K562 (cell line): ENCODE measurements around the gene IFI30. TPM values are rescaled to one million over a fixed set of nuclear protein-coding genes. Genes with fewer than 3 reads are reported as not detected.

Experiments
- ARID2 ChIP-seq: fragments of 450-650 bp; IDR thresholded peaks from 2 replicates; pipeline ENCODE4 v1.6.1; 2017; ENCODE audit warnings: antibody characterized with exemption, mild to moderate bottlenecking
- CHD4 ChIP-seq: fragments of 200-600 bp; sonication (generic); IDR thresholded peaks from 3 replicates; pipeline ENCODE4 v1.6.1; 2012; ENCODE audit warnings: low read depth, mild to moderate bottlenecking, mixed read lengths, low read length, inconsistent platforms; ENCODE audit not compliant: insufficient read depth, insufficient replicate concordance, poor library complexity, severe bottlenecking
- EP400 ChIP-seq: fragments of 450-650 bp; IDR thresholded peaks from 2 replicates; pipeline ENCODE4 v1.6.1; 2017; ENCODE audit warnings: antibody characterized with exemption, mild to moderate bottlenecking, moderate library complexity
- HDAC2 ChIP-seq: fragments of 450-650 bp; IDR thresholded peaks from 2 replicates; pipeline ENCODE4 v1.6.1; 2016; ENCODE audit warnings: mild to moderate bottlenecking
- KDM1A ChIP-seq, 2 experiments: fragments of 450-650 bp; IDR thresholded peaks; 2 replicates each; pipeline ENCODE4 v1.6.1; 2016; ENCODE audit warnings: mild to moderate bottlenecking in 2 of 2
- PHB ChIP-seq: fragments of 250-450 bp; sonication (Bioruptor Pico); IDR thresholded peaks from 2 replicates; pipeline ENCODE4 v1.5.0; 2021
- RBM25 ChIP-seq: fragments of 200-400 bp; formaldehyde crosslinking; IDR thresholded peaks from 2 replicates; pipeline ENCODE4 v1.6.1; 2018; ENCODE audit warnings: low read length, low read depth, moderate library complexity; ENCODE audit not compliant: severe bottlenecking
- RFX7 ChIP-seq: fragments of 250-450 bp; sonication (Bioruptor Pico); IDR thresholded peaks from 2 replicates; pipeline ENCODE4 v1.5.1; 2021; ENCODE audit warnings: mild to moderate bottlenecking
- SMARCE1 ChIP-seq: fragments of 450-650 bp; IDR thresholded peaks from 2 replicates; pipeline ENCODE4 v1.7.1; 2016; ENCODE audit warnings: mild to moderate bottlenecking
- SOX6 ChIP-seq: fragments of 450-650 bp; IDR thresholded peaks from 2 replicates; pipeline ENCODE4 v1.6.1; 2014; ENCODE audit warnings: mild to moderate bottlenecking
- TAF9B ChIP-seq: fragments of 450-650 bp; IDR thresholded peaks from 2 replicates; pipeline ENCODE4 v1.6.1; 2018; ENCODE audit warnings: mild to moderate bottlenecking; ENCODE audit not compliant: partially characterized antibody
- TCFL5 ChIP-seq: fragments of 250-450 bp; sonication (Bioruptor Pico); conservative IDR thresholded peaks from 2 replicates; pipeline ENCODE4 v1.6.1; 2021; ENCODE audit warnings: mild to moderate bottlenecking, moderate library complexity, matching md5 sums
- ZBTB1 ChIP-seq: sonication (generic); formaldehyde crosslinking; IDR thresholded peaks from 2 replicates; pipeline ENCODE4 v1.8.1; 2023; ENCODE audit warnings: missing genetic modification reagents, low read depth, mild to moderate bottlenecking, borderline replicate concordance
- ZFP36 ChIP-seq: fragments of 150-350 bp; IDR thresholded peaks from 2 replicates; pipeline ENCODE4 v1.6.1; 2018; ENCODE audit warnings: low read length, low read depth; ENCODE audit not compliant: partially characterized antibody
- ZFX ChIP-seq: sonication (generic); formaldehyde crosslinking; IDR thresholded peaks from 2 replicates; pipeline ENCODE4 v1.8.0; 2022; ENCODE audit warnings: mild to moderate bottlenecking, missing genetic modification reagents, moderate library complexity
- ZKSCAN1 ChIP-seq: fragments of 150-350 bp; IDR thresholded peaks from 2 replicates; pipeline ENCODE4 v1.6.1; 2016; ENCODE audit warnings: low read depth, low read length
- ZNF133 ChIP-seq: fragments of 250-450 bp; sonication (Bioruptor Pico); IDR thresholded peaks from 2 replicates; pipeline ENCODE4 v1.4.0; 2020; ENCODE audit warnings: mild to moderate bottlenecking
- ZNF584 ChIP-seq: fragments of 200-800 bp; sonication (Bioruptor generic); IDR thresholded peaks from 2 replicates; pipeline ENCODE4 v1.6.1; 2016; ENCODE audit warnings: low read depth, mild to moderate bottlenecking, missing genetic modification characterization, missing compliant biosample characterization
- ZNF589 ChIP-seq: fragments of 200-800 bp; sonication (Bioruptor generic); IDR thresholded peaks from 2 replicates; pipeline ENCODE4 v1.6.1; 2016; ENCODE audit warnings: low read depth, missing genetic modification characterization, missing compliant biosample characterization
- ZNF764 ChIP-seq: fragments of 250-450 bp; sonication (Bioruptor Pico); IDR thresholded peaks from 2 replicates; pipeline ENCODE4 v1.4.0; 2020; ENCODE audit warnings: low read depth, mild to moderate bottlenecking, moderate library complexity
- ZNF77 ChIP-seq: fragments of 250-450 bp; sonication (Bioruptor Pico); IDR thresholded peaks from 2 replicates; pipeline ENCODE4 v1.5.0; 2020
- polyA plus RNA-seq, 8 experiments: library from polyadenylated mRNA; depleted of rRNA in 4 of 8; stranded (reverse) in 5 of 8; unstranded in 3 of 8; fragments of >200 nt; fragmentation: Nextera tagmentation in 2 of 8; fragmentation: Illumina TruSeq in 1 of 8; extraction: Ambion mirVana in 2 of 8; extraction: Trizol in 1 of 8; gene quantifications; 2 replicates each; pipeline versions ENCODE4 v1.2.1 to v1.2.3, GENCODE V29; 2011 to 2014; ENCODE audit warnings: inconsistent platforms in 1 of 8, missing spikeins in 1 of 8
- total RNA-seq, 7 experiments: library from RNA; depleted of rRNA in 6 of 7; stranded (reverse); fragments of >200 nt in 6 of 7; fragmentation: Illumina TruSeq in 2 of 7; extraction: Trizol in 2 of 7; gene quantifications; 2 replicates each; pipeline versions ENCODE4 v1.2.1 to v1.2.3, GENCODE V29; 2011 to 2021; ENCODE audit warnings: low replicate concordance in 1 of 7
- TF ChIP-seq, protein P1 (sequence below): sonication (generic); formaldehyde crosslinking; IDR thresholded peaks from 2 replicates; pipeline ENCODE4 v1.9.0; 2022; ENCODE audit warnings: mild to moderate bottlenecking, missing genetic modification reagents
- TF ChIP-seq, protein P2 (sequence below): sonication (generic); formaldehyde crosslinking; IDR thresholded peaks from 2 replicates; pipeline ENCODE4 v1.8.1; 2023; ENCODE audit warnings: mild to moderate bottlenecking, missing genetic modification reagents
- TF ChIP-seq, protein P3 (sequence below): fragments of 200-800 bp; sonication (Bioruptor generic); IDR thresholded peaks from 2 replicates; pipeline ENCODE4 v1.6.1; 2016; ENCODE audit warnings: missing genetic modification characterization, missing compliant biosample characterization

Gene IFI30
- total and polyA plus RNA-seq, 9 of the 15 experiments (the other 6 are each of a cell fraction or from before 2014, with no cell fraction given): 63.7 to 430 (median 109) TPM

DNA sequence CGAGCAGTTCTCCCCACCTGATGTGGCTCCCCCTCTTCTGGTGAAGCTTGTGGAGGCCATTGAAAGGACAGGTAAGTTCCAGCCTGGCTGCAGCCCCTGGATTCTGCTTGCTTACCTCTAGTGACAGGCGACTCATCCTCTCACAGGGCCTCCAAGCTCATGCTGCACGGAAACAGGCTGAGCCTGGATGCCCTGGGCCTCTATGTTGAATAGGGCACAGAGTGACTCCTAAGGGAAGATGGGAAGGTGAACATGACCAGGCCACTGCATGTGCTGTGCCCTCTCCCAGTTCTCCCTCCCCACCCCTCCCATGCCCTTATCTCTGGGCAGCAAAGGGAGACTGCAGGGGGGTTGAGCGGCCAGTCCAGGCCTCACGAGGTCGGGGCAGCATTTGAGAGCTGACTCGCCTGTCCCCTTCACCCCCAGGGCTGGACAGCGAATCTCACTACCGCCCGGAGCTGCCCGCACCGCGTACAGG is 13.1 kb upstream of the IFI30 start (continued):
- TF ChIP-seq CHD4: peak; percentile 29
- TF ChIP-seq TAF9B: no peak
- TF ChIP-seq EP400: peak; percentile 32; the same call in 1 of the 2 replicates
- TF ChIP-seq SMARCE1: 0 out of 2 replicates have a peak, but pooled peaks have one; percentile 22
- peak; percentile 55 for TF ChIP-seq RBM25
- peak; percentile 65 for TF ChIP-seq ZFP36
- TF ChIP-seq ZNF584 (CRISPR knock-in tag): no peak
- TF ChIP-seq ZNF77 (CRISPR knock-in tag): no peak
- no peak for TF ChIP-seq RFX7
- TF ChIP-seq, protein P1, sequence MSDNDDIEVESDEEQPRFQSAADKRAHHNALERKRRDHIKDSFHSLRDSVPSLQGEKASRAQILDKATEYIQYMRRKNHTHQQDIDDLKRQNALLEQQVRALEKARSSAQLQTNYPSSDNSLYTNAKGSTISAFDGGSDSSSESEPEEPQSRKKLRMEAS (CRISPR knock-in tag): peak; percentile 63; the same call in 1 of the 2 replicates
- TF ChIP-seq PHB (CRISPR knock-in tag): 0 out of 2 replicates have a peak, but pooled peaks have one; percentile 26
- peak; percentile 3; the same call in 1 of the 2 replicates for TF ChIP-seq ZNF589 (CRISPR knock-in tag)
- TF ChIP-seq ZKSCAN1: no peak
- no peak for TF ChIP-seq SOX6
- TF ChIP-seq ZNF133 (CRISPR knock-in tag): no peak
- peak; percentile 61; the same call in 1 of the 2 replicates for TF ChIP-seq HDAC2
- TF ChIP-seq ZNF764 (CRISPR knock-in tag): no peak
- TF ChIP-seq, protein P2, sequence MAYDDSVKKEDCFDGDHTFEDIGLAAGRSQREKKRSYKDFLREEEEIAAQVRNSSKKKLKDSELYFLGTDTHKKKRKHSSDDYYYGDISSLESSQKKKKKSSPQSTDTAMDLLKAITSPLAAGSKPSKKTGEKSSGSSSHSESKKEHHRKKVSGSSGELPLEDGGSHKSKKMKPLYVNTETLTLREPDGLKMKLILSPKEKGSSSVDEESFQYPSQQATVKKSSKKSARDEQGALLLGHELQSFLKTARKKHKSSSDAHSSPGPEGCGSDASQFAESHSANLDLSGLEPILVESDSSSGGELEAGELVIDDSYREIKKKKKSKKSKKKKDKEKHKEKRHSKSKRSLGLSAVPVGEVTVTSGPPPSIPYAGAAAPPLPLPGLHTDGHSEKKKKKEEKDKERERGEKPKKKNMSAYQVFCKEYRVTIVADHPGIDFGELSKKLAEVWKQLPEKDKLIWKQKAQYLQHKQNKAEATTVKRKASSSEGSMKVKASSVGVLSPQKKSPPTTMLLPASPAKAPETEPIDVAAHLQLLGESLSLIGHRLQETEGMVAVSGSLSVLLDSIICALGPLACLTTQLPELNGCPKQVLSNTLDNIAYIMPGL (CRISPR knock-in tag): no peak
- TF ChIP-seq ZBTB1 (CRISPR knock-in tag): no peak
- TF ChIP-seq TCFL5: no peak
- TF ChIP-seq, protein P3, sequence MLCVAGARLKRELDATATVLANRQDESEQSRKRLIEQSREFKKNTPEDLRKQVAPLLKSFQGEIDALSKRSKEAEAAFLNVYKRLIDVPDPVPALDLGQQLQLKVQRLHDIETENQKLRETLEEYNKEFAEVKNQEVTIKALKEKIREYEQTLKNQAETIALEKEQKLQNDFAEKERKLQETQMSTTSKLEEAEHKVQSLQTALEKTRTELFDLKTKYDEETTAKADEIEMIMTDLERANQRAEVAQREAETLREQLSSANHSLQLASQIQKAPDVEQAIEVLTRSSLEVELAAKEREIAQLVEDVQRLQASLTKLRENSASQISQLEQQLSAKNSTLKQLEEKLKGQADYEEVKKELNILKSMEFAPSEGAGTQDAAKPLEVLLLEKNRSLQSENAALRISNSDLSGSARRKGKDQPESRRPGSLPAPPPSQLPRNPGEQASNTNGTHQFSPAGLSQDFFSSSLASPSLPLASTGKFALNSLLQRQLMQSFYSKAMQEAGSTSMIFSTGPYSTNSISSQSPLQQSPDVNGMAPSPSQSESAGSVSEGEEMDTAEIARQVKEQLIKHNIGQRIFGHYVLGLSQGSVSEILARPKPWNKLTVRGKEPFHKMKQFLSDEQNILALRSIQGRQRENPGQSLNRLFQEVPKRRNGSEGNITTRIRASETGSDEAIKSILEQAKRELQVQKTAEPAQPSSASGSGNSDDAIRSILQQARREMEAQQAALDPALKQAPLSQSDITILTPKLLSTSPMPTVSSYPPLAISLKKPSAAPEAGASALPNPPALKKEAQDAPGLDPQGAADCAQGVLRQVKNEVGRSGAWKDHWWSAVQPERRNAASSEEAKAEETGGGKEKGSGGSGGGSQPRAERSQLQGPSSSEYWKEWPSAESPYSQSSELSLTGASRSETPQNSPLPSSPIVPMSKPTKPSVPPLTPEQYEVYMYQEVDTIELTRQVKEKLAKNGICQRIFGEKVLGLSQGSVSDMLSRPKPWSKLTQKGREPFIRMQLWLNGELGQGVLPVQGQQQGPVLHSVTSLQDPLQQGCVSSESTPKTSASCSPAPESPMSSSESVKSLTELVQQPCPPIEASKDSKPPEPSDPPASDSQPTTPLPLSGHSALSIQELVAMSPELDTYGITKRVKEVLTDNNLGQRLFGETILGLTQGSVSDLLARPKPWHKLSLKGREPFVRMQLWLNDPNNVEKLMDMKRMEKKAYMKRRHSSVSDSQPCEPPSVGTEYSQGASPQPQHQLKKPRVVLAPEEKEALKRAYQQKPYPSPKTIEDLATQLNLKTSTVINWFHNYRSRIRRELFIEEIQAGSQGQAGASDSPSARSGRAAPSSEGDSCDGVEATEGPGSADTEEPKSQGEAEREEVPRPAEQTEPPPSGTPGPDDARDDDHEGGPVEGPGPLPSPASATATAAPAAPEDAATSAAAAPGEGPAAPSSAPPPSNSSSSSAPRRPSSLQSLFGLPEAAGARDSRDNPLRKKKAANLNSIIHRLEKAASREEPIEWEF (CRISPR knock-in tag): peak; percentile 28; the same call in 1 of the 2 replicates
- peak; percentile 63 to 81 for TF ChIP-seq KDM1A (IDR thresholded peaks at IDR 0.05)
- no peak for TF ChIP-seq ARID2
- TF ChIP-seq ZFX (CRISPR knock-in tag): peak; percentile 83; the same call in 1 of the 2 replicates
